Measurements from ENCODE around the gene SULF2. TPM values are rescaled to one million over a fixed set of nuclear protein-coding genes. Genes with fewer than 3 reads are reported as not detected.

SULF2 gene
- total and polyA plus RNA-seq, 2 of the 13 experiments (the other 11 are each of a cell fraction or from before 2014, with no cell fraction given): 7.2 to 50.9 TPM

- TF ChIP-seq PRDM4 (CRISPR knock-in tag; IDR thresholded peaks at IDR 0.05; ENCODE audit: borderline replicate concordance): 0 out of 2 replicates have a peak, but pooled peaks have one; percentile 58
- no peak for TF ChIP-seq ZNF510 (CRISPR knock-in tag; IDR thresholded peaks at IDR 0.05; ENCODE audit: low read depth)
- TF ChIP-seq, protein P1, sequence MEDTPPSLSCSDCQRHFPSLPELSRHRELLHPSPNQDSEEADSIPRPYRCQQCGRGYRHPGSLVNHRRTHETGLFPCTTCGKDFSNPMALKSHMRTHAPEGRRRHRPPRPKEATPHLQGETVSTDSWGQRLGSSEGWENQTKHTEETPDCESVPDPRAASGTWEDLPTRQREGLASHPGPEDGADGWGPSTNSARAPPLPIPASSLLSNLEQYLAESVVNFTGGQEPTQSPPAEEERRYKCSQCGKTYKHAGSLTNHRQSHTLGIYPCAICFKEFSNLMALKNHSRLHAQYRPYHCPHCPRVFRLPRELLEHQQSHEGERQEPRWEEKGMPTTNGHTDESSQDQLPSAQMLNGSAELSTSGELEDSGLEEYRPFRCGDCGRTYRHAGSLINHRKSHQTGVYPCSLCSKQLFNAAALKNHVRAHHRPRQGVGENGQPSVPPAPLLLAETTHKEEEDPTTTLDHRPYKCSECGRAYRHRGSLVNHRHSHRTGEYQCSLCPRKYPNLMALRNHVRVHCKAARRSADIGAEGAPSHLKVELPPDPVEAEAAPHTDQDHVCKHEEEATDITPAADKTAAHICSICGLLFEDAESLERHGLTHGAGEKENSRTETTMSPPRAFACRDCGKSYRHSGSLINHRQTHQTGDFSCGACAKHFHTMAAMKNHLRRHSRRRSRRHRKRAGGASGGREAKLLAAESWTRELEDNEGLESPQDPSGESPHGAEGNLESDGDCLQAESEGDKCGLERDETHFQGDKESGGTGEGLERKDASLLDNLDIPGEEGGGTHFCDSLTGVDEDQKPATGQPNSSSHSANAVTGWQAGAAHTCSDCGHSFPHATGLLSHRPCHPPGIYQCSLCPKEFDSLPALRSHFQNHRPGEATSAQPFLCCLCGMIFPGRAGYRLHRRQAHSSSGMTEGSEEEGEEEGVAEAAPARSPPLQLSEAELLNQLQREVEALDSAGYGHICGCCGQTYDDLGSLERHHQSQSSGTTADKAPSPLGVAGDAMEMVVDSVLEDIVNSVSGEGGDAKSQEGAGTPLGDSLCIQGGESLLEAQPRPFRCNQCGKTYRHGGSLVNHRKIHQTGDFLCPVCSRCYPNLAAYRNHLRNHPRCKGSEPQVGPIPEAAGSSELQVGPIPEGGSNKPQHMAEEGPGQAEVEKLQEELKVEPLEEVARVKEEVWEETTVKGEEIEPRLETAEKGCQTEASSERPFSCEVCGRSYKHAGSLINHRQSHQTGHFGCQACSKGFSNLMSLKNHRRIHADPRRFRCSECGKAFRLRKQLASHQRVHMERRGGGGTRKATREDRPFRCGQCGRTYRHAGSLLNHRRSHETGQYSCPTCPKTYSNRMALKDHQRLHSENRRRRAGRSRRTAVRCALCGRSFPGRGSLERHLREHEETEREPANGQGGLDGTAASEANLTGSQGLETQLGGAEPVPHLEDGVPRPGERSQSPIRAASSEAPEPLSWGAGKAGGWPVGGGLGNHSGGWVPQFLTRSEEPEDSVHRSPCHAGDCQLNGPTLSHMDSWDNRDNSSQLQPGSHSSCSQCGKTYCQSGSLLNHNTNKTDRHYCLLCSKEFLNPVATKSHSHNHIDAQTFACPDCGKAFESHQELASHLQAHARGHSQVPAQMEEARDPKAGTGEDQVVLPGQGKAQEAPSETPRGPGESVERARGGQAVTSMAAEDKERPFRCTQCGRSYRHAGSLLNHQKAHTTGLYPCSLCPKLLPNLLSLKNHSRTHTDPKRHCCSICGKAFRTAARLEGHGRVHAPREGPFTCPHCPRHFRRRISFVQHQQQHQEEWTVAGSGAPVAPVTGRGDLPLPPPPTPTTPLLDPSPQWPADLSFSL (CRISPR knock-in tag; IDR thresholded peaks at IDR 0.05): no peak
- peak; percentile 85 for TF ChIP-seq SMC3 (IDR thresholded peaks at IDR 0.05; ENCODE audit: low read length)
- peak; percentile 83; the same call in 1 of the 2 replicates for TF ChIP-seq EZH2 (conservative IDR thresholded peaks at IDR 0.05; ENCODE audit: low read depth, low read length)
- no peak for TF ChIP-seq REPIN1 (CRISPR knock-in tag; IDR thresholded peaks at IDR 0.05; ENCODE audit: borderline replicate concordance, low read depth)
- no peak for TF ChIP-seq ZNF17 (CRISPR knock-in tag; IDR thresholded peaks at IDR 0.05)
- TF ChIP-seq ZNF879 (CRISPR knock-in tag; IDR thresholded peaks at IDR 0.05): no peak
- TF ChIP-seq ZNF282 (IDR thresholded peaks at IDR 0.05; ENCODE audit: partially characterized antibody): no peak
- no peak for TF ChIP-seq SSRP1 (CRISPR knock-in tag; IDR thresholded peaks at IDR 0.05)
- no peak for TF ChIP-seq YEATS2 (CRISPR knock-in tag; IDR thresholded peaks at IDR 0.05; ENCODE audit: borderline replicate concordance)
- no peak for TF ChIP-seq GZF1 (CRISPR knock-in tag; IDR thresholded peaks at IDR 0.05)
- TF ChIP-seq, protein P2, sequence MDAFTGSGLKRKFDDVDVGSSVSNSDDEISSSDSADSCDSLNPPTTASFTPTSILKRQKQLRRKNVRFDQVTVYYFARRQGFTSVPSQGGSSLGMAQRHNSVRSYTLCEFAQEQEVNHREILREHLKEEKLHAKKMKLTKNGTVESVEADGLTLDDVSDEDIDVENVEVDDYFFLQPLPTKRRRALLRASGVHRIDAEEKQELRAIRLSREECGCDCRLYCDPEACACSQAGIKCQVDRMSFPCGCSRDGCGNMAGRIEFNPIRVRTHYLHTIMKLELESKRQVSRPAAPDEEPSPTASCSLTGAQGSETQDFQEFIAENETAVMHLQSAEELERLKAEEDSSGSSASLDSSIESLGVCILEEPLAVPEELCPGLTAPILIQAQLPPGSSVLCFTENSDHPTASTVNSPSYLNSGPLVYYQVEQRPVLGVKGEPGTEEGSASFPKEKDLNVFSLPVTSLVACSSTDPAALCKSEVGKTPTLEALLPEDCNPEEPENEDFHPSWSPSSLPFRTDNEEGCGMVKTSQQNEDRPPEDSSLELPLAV (CRISPR knock-in tag; conservative IDR thresholded peaks at IDR 0.05; ENCODE audit: low read depth): no peak
- TF ChIP-seq, protein P3, sequence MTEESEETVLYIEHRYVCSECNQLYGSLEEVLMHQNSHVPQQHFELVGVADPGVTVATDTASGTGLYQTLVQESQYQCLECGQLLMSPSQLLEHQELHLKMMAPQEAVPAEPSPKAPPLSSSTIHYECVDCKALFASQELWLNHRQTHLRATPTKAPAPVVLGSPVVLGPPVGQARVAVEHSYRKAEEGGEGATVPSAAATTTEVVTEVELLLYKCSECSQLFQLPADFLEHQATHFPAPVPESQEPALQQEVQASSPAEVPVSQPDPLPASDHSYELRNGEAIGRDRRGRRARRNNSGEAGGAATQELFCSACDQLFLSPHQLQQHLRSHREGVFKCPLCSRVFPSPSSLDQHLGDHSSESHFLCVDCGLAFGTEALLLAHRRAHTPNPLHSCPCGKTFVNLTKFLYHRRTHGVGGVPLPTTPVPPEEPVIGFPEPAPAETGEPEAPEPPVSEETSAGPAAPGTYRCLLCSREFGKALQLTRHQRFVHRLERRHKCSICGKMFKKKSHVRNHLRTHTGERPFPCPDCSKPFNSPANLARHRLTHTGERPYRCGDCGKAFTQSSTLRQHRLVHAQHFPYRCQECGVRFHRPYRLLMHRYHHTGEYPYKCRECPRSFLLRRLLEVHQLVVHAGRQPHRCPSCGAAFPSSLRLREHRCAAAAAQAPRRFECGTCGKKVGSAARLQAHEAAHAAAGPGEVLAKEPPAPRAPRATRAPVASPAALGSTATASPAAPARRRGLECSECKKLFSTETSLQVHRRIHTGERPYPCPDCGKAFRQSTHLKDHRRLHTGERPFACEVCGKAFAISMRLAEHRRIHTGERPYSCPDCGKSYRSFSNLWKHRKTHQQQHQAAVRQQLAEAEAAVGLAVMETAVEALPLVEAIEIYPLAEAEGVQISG (CRISPR knock-in tag; IDR thresholded peaks at IDR 0.05): peak; percentile 37
- TF ChIP-seq RAD51 (IDR thresholded peaks at IDR 0.05; ENCODE audit: borderline replicate concordance): no peak
- no peak for TF ChIP-seq ZNF720 (CRISPR knock-in tag; IDR thresholded peaks at IDR 0.05)
Measured at GRCh38 chr20:47785854-47786764, 828 bp upstream of the SULF2 start (continued).

Measured in HepG2 (cell line).